HL-60 (cell line): ENCODE measurements around the gene SETBP1.

Experiments used
- DNase-seq, 2 experiments: peaks; one replicate each; pipeline ENCODE4 v3.0.0-alpha.2; 2010 to 2020; ENCODE audit warnings: low read depth in 1 of 2, low spot score in 1 of 2
- H3K27ac ChIP-seq: fragments of 250-450 bp; sonication (Bioruptor Pico); replicated peaks from 2 replicates; pipeline ENCODE4 v1.5.1; 2020; ENCODE audit warnings: mild to moderate bottlenecking, moderate library complexity
- H3K27me3 ChIP-seq: fragments of 250-450 bp; sonication (Bioruptor Pico); 2 replicates; pipeline ENCODE4 v1.5.1; 2021; ENCODE audit warnings: mild to moderate bottlenecking, moderate library complexity; ENCODE audit not compliant: insufficient read depth, poor library complexity, severe bottlenecking
- H3K4me3 ChIP-seq: replicated peaks from 2 replicates; pipeline ENCODE4 v1.5.1; 2011; ENCODE audit warnings: mild to moderate bottlenecking, control low read depth, low read length; ENCODE audit not compliant: insufficient read depth
- CTCF ChIP-seq: IDR thresholded peaks from one replicate; pipeline ENCODE4 v1.5.1; 2011; ENCODE audit warnings: low read length, control low read depth, inconsistent platforms; ENCODE audit not compliant: insufficient read depth
- GABPA ChIP-seq: IDR thresholded peaks from 2 replicates; pipeline ENCODE4 v1.6.1; 2012; ENCODE audit warnings: low read depth
- POLR2AphosphoS5 ChIP-seq: IDR thresholded peaks from 2 replicates; pipeline ENCODE4 v1.6.1; 2012; ENCODE audit warnings: low read depth
- REST ChIP-seq: IDR thresholded peaks from 2 replicates; pipeline ENCODE4 v1.6.1; 2012; ENCODE audit warnings: low read depth; ENCODE audit not compliant: insufficient replicate concordance
- SPI1 ChIP-seq: IDR thresholded peaks from 2 replicates; pipeline ENCODE4 v1.6.1; 2012; ENCODE audit warnings: low read depth, mild to moderate bottlenecking, borderline replicate concordance

Gene SETBP1

GRCh38 chr18:44747157-44747556 lies 66.5 kb downstream of the SETBP1 start:
- Histone ChIP-seq H3K4me3 (no peak overlapping the region), H3K27me3 (peaks cover 29% of the 10 kb centered on the region), H3K27ac (no peak overlapping the region)
- TF ChIP-seq SPI1 (no peak), GABPA (no peak), POLR2AphosphoS5 (no peak), CTCF (no peak), REST (no peak)
- no peak for DNase-seq

- TF ChIP-seq GABPA (no peak), REST (no peak), POLR2AphosphoS5 (no peak), CTCF (no peak), SPI1 (no peak)
- peaks cover 18% of the 10 kb centered on the region for H3K27me3 ChIP-seq
- H3K27ac ChIP-seq, result no peak overlapping the region
- H3K4me3 ChIP-seq, result no peak overlapping the region
- no peak for DNase-seq
Measured at GRCh38 chr18:44748582-44748981, 67.9 kb downstream of the SETBP1 start.

DNA sequence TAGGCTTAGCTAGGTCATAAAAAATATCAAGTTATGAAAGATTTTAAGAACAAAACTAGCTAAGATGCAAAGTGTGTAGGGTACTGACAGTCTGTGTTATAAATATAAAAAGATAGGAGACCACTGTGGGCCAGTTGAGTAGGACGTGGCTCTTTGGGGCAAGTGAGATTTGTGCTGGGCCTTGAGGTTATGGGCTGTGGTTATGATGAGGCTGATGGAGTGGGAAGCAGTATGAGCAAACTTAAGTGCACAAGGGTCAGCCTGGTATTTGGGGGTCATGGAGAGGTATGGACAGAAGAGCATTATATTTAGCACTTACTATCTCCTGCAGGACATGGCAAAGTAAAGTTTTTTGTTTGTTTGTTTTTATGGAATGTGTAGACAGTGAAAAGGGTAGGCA lies 70.1 kb downstream of the SETBP1 start:
- Histone ChIP-seq H3K27ac (no peak overlapping the region), H3K27me3 (peaks cover 16% of the 10 kb centered on the region), H3K4me3 (no peak overlapping the region)
- DNase-seq, result no peak
- no peak for TF ChIP-seq SPI1
- no peak for TF ChIP-seq CTCF
- TF ChIP-seq GABPA, result no peak
- no peak for TF ChIP-seq REST
- no peak for TF ChIP-seq POLR2AphosphoS5
